ENCODE results near the gene SPC25. TPM values are rescaled to one million over a fixed set of nuclear protein-coding genes. Genes with fewer than 3 reads are reported as not detected.
"Not testable (repeated sequence)": the region's sequence is repeated elsewhere in the genome, so short reads cannot be mapped to it uniquely, and the experiment has no call there.

SPC25 gene, protein sequence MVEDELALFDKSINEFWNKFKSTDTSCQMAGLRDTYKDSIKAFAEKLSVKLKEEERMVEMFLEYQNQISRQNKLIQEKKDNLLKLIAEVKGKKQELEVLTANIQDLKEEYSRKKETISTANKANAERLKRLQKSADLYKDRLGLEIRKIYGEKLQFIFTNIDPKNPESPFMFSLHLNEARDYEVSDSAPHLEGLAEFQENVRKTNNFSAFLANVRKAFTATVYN
- 10 to 100 TPM; 51.6 to 52.2 TPM for total RNA-seq

DNA sequence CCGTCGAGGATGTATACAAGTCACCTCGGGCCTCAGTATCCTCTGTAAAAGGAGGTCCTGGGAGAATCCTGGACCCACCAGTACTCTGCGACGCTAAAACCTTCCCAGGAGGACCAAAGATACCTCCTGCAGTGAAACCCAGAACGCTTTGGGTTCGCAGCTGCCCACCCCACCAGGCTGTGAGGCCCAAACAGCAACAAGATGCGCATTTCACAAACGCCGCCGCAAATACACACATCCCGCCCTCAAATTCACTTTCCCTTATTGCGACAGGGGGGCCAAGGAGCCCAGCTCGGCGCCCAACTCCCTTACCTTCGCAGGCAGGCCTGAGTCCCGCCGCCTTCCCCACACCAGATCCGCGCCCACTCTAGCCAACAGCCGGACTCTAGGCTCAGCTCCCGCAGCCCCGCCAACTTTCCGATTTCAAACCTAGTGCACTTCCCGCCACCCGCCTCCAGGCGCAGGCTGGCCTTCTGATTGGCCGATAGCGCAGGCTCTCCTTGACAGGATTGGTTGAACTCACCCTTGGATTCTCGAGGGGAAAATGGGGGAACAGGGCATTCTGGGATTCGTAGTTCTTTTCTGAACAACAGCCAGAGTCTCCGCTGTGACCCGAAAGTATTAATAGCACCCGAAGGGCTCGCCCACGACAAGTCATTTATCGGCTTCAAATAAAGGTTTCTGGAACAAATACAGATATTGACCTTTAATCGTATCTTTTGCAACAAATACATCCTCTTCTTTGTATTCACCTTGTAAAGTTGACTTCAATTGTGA lies at the start of gene SPC25:
Gene SPC25, minus strand, starts transcription at position 425 of the 777 bp plus-strand sequence. CDS start 911 bp downstream, outside the sequence.
- peak; percentile 94 for DNase-seq
- peaks cover 28% of the 10 kb centered on the region for H3K27me3 Mint-ChIP-seq
- CTCF ChIA-PET, result interaction anchor here (0.7 kb wide), 1 partner anchor 13 kb away, joined by 3 read pairs; no protein-coding TSS in a partner anchor
- peak within 1 kb of the TSS; percentile 98 for H3K27ac Mint-ChIP-seq
- H3K9me3 Mint-ChIP-seq, result no peaks in the 10 kb centered on the region
- H3K36me3 Mint-ChIP-seq (ENCODE audit: low read depth), result peaks cover 35% of the 10 kb centered on the region
- H3K4me3 Mint-ChIP-seq, result peak within 1 kb of the TSS; percentile 90
- H3K4me1 Mint-ChIP-seq, result peaks cover 32% of the 10 kb centered on the region
- POLR2A ChIA-PET, result interaction anchor here (0.6 kb wide), 1 partner anchor 15 kb away, joined by 5 read pairs; no protein-coding TSS in a partner anchor

DNA sequence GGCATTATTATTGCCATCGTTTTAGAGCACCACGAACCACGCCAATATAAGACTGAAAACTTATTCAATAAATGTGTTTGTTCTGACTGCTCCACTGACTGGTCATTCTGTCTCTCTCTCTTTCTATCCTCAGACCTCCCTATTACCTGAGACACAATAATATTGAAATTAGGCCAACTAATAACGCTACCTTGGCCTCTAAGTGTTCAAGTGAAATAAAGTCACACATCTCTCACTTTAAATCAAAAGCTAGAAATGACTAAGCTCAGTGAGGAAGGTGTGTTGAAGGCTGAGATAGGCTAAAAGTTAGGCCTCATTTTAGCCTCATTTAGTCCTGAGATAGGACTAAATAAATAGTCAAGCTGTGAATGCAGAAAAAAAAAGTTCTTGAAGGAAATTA lies 49.7 kb upstream of the SPC25 start:
- Mint-ChIP-seq H3K4me1 (no peaks in the 10 kb centered on the region), H3K27me3 (peaks cover 19% of the 10 kb centered on the region), H3K36me3 (ENCODE audit: low read depth) (no peaks in the 10 kb centered on the region), H3K4me3 (no peak overlapping the region), H3K27ac (no peak overlapping the region), H3K9me3 (no peaks in the 10 kb centered on the region)
- POLR2A ChIA-PET, result no interaction called here
- CTCF ChIA-PET, result no interaction called here
- no peak for DNase-seq

DNA sequence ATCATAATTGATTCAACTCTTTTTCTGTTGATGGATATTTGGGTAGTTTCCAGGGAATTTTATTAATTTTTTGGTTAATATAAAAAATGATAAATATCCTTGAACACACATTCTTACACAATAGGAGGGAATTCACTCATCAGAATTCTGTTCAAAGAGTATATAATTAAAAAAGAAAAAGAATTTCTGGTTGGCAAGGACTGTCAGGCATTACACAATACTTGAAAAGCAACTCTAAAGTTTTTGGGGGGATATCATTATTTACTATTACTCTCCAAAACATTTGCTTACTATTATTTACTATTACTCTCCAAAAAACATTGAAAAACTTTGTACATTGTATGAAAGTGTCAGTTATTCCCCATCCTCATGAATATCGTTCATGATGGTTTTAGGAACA lies 48.8 kb upstream of the SPC25 start:
- Mint-ChIP-seq H3K4me3 (no peak overlapping the region), H3K27ac (no peak overlapping the region), H3K27me3 (peaks cover 16% of the 10 kb centered on the region), H3K36me3 (ENCODE audit: low read depth) (no peaks in the 10 kb centered on the region), H3K9me3 (no peaks in the 10 kb centered on the region), H3K4me1 (no peaks in the 10 kb centered on the region)
- POLR2A ChIA-PET, result no interaction called here
- no peak for DNase-seq
- CTCF ChIA-PET, result no interaction called here

DNA sequence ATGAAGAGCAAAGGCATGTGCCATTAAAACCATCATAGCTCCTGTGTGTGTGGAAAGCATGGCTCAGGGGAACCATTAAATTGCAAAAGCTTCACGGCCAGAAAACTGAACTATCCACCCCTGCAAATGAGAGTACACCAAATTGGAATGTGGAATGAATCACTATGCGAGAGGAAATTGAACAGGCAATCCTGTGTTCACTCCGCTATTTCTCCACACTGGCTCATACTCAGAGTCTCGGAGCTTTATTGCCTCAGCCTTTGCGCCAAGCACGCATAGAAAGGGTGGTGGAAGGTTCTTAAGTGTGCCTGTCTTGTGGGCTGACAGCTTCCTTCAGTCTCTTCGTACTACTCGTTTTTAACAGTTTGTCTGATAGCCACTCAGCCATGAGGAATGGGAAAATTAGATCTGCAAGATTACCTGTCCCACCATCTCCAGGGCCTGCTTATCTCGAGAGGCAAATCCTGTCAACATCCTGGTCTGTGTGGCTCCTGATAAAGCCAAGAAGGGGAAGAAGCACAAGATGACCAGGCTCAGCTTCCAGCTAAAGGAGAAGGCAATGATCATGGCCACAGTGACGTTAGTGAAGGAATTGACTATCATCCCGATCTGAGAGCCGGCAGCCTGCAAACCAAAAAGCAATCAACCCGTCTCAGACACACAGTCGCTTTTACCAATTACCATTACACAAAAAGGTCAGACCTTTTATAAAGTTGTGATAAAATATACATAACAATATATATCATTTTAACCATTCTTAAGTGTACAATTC lies 45.8 kb upstream of the SPC25 start:
- Mint-ChIP-seq H3K36me3 (ENCODE audit: low read depth) (no peaks in the 10 kb centered on the region), H3K4me1 (no peaks in the 10 kb centered on the region), H3K27me3 (peaks cover 19% of the 10 kb centered on the region), H3K27ac (no peak overlapping the region), H3K4me3 (no peak overlapping the region), H3K9me3 (no peaks in the 10 kb centered on the region)
- ChIA-PET CTCF (no interaction called here), POLR2A (no interaction called here)
- no peak for DNase-seq

DNA sequence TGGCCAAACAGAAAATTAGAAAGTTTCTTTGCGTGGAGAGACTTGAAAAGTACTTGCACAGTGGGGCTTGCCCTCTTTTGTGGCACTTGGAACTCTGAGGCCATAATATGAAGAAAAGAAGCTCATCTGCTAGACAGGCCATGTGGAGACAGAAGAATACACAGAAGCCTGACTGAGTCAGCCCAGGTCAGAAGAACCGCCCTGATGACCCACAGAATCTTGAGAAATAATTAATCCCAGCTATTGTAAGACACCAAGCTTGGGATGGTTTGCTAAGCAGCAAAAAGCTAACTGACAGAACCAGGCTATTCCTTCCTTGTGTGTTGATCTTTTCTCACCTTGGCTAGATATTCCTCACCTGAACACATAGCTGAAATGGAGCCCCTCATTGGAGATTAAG lies 44.6 kb upstream of the SPC25 start:
- no peak for DNase-seq
- H3K4me1 Mint-ChIP-seq, result no peaks in the 10 kb centered on the region
- POLR2A ChIA-PET, result no interaction called here
- H3K36me3 Mint-ChIP-seq (ENCODE audit: low read depth), result no peaks in the 10 kb centered on the region
- H3K4me3 Mint-ChIP-seq, result no peak overlapping the region
- peaks cover 29% of the 10 kb centered on the region for H3K27me3 Mint-ChIP-seq
- H3K27ac Mint-ChIP-seq, result no peak overlapping the region
- CTCF ChIA-PET, result interaction anchor here (0.6 kb wide), 1 partner anchor 149 kb away, joined by 3 read pairs; no protein-coding TSS in a partner anchor
- H3K9me3 Mint-ChIP-seq, result no peaks in the 10 kb centered on the region

DNA sequence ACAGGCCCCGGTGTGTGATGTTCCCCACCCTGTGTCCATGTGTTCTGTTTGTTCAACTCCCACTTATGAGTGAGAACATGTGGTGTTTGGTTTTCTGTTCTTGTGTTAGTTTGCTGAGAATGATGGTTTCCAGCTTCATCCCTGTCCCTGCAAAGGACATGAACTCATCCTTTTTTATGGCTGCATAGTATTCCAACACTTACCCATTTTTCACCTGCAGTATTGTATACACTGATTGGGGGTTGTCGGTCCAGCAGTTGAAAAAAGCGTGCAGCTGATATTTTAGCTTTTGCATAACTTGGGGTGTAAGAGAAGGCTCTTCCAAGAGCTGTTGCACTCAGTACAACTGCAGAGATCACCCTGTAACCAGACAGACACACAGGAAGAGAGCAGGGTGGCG lies 41.9 kb upstream of the SPC25 start:
- H3K4me1 Mint-ChIP-seq; H3K4me3 Mint-ChIP-seq; H3K36me3 Mint-ChIP-seq (ENCODE audit: low read depth); POLR2A ChIA-PET; H3K27ac Mint-ChIP-seq; DNase-seq; H3K9me3 Mint-ChIP-seq: not testable (repeated sequence)
- H3K27me3 Mint-ChIP-seq, result peaks cover 45% of the 10 kb centered on the region
- CTCF ChIA-PET, result interaction anchor here (0.6 to 1.2 kb wide), 2 partner anchors 11 to 465 kb away, joined by 3 to 4 read pairs; no protein-coding TSS in a partner anchor

DNA sequence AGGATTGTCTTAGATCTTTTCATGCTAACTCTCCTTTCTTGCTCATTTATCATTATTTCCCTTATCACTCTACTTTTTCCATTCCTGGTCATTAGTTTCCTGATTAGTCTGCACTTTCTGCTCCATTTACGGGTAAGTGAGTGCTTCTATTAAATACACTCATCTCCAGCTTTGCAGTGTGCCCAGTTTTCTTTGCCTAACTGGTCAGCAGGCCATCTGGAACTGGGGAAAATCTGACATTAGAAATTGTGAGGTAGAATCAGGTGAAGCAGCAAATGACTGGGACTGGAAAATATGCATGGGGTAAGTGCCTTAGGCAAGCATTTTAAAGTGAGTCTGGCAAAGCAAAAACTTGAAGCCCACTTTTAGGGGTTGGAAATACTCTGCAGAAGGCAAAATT lies 40.0 kb upstream of the SPC25 start:
- POLR2A ChIA-PET, result no interaction called here
- CTCF ChIA-PET, result interaction anchor here (1.1 kb wide), 1 partner anchor 9 kb away, joined by 3 read pairs; no protein-coding TSS in a partner anchor

DNA sequence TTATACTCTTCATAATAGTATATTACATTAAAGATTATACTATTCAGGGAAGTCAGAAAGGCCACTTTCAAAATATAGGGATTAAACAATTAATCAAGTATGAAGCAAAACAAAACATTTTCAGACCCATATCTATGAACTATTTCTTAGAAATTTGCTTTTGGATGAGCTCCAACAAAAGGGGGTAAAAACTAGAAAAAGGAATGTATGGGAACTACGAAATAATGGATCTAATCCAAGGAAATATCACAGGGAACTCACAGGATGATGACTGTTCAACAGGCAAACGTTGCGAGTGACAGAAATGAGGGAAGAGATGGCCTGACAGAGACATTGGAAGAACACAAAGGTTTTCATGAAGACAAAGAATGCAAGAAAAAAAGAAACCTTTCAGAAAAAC lies 38.8 kb upstream of the SPC25 start:
- Mint-ChIP-seq H3K4me1 (no peaks in the 10 kb centered on the region), H3K9me3 (no peaks in the 10 kb centered on the region), H3K27me3 (peaks cover 41% of the 10 kb centered on the region), H3K36me3 (ENCODE audit: low read depth) (no peaks in the 10 kb centered on the region), H3K27ac (no peak overlapping the region), H3K4me3 (no peak overlapping the region)
- DNase-seq, result no peak
- CTCF ChIA-PET, result interaction anchor here (1.1 kb wide), 1 partner anchor 8 kb away, joined by 3 read pairs; no protein-coding TSS in a partner anchor
- POLR2A ChIA-PET, result no interaction called here

More for the DNA sequence above, 40.0 kb upstream of the SPC25 start:
- Mint-ChIP-seq H3K27ac (no peak overlapping the region), H3K9me3 (no peaks in the 10 kb centered on the region), H3K36me3 (ENCODE audit: low read depth) (no peaks in the 10 kb centered on the region), H3K27me3 (peaks cover 44% of the 10 kb centered on the region), H3K4me1 (no peaks in the 10 kb centered on the region), H3K4me3 (no peak overlapping the region)
- no peak for DNase-seq

DNA sequence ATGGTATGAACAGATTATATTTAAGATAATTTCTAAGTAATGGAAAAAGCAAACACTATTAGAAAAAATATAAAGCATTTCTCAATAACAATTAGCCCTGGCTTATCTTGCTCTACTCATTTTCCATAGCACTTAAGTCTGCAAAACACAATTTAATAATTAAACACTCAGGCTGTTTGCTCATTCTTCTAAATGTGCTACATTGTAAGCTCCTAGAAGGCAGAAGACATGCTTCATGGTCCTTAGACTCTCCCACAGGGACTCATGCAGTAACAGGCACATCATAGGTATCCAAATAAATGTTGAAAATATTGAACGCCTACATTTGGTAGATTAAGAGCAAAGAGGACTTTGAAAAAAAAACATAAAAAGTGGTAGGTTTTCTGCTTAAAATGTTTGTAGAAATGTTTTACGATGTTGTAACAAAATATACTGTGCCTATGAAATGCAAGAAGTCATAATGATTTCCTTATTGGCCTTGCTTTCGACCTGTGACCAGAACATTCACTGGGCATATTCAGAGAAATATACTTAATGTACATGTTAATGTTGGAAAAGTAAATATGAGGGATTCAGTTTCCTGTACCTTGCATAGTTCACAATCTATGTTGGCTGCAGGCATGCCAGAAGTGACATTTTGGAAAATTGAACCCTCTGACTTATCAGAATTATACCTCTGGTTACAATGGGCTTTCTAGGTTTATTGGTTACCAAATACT lies 38.0 kb upstream of the SPC25 start:
- no peak for DNase-seq
- Mint-ChIP-seq H3K27me3 (peaks cover 46% of the 10 kb centered on the region), H3K27ac (no peak overlapping the region), H3K4me1 (no peaks in the 10 kb centered on the region), H3K36me3 (ENCODE audit: low read depth) (no peaks in the 10 kb centered on the region), H3K4me3 (no peak overlapping the region), H3K9me3 (no peaks in the 10 kb centered on the region)
- CTCF ChIA-PET, result no interaction called here
- POLR2A ChIA-PET, result no interaction called here

DNA sequence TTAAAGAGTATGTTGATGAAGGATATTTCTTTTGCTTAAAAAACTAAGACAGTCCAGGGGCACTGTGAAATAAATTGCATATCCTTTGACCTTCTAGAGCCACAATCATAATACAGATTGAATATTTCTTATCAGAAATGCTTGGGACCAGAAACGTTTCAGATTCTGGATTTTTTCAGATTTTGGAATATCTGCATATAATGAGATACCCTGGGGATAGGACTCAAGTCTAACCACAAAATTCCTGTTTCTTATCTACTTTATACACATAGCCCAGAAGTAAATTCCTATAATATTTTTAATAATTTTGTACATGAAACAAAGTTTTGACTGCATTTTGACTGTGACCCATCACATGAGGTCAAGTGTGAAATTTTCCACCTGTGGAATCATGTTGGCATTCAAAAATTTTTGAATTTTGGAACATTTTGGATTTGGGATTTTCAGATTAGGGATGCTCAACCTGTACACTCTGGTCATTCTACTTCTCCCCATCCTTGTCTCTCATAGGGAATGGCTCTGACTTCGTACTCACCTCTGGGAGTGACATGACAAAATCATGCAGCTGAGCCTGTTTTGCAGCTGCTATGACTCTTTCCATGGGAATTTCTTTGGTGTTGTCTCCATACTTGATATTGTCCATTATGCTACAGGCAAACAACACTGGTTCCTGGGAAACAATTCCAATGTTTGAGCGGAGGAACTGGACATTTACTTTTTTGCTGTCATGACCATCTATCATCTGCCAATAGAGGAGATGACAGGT lies 36.6 kb upstream of the SPC25 start:
- no peaks in the 10 kb centered on the region for H3K4me1 Mint-ChIP-seq
- no peak overlapping the region for H3K4me3 Mint-ChIP-seq
- H3K36me3 Mint-ChIP-seq (ENCODE audit: low read depth), result no peaks in the 10 kb centered on the region
- DNase-seq, result no peak
- no peak overlapping the region for H3K27ac Mint-ChIP-seq
- ChIA-PET POLR2A (no interaction called here), CTCF (no interaction called here)
- peaks cover 54% of the 10 kb centered on the region for H3K27me3 Mint-ChIP-seq
- H3K9me3 Mint-ChIP-seq, result no peaks in the 10 kb centered on the region

DNA sequence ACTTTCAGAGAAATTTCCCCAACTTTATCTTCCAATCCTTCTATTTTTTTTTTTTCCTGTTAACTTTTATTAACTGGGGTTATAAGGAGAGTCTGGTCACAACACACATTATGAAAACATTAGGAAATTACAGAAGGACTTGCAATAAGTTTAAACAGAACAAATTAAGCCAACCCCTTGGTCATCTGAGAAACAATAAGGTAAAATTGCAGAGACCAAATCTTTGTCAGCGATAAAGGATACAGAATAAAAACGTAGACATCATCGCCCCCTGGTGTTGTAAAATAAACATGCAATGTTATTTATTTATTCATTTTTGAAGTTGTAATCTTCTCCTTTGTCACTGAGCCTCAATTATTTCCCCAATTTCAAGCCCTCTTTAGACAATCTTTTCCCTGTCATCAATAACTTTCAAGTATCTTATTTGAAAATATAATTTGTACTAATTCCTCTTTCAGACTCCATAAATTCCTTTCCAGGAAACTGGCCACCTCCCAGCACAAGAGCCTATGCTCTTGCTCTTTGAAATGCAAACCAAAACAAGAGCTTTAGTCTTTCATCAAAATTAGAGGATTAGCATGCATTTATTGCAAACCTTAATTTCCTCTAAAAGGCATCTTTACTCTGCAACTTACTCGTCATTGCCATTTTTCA lies 30.4 kb upstream of the SPC25 start:
- H3K9me3 Mint-ChIP-seq, result peaks cover 5% of the 10 kb centered on the region
- peaks cover 9% of the 10 kb centered on the region for H3K4me1 Mint-ChIP-seq
- H3K4me3 Mint-ChIP-seq, result no peak overlapping the region
- H3K27ac Mint-ChIP-seq, result no peak overlapping the region
- H3K27me3 Mint-ChIP-seq, result peaks cover 39% of the 10 kb centered on the region
- ChIA-PET CTCF (interaction anchor here (1.0 to 1.4 kb wide), 4 partner anchors 9 to 582 kb away, joined by 3 to 4 read pairs (median 3); no protein-coding TSS in a partner anchor), POLR2A (no interaction called here)
- H3K36me3 Mint-ChIP-seq (ENCODE audit: low read depth), result no peaks in the 10 kb centered on the region
- peak; percentile 37 for DNase-seq

DNA sequence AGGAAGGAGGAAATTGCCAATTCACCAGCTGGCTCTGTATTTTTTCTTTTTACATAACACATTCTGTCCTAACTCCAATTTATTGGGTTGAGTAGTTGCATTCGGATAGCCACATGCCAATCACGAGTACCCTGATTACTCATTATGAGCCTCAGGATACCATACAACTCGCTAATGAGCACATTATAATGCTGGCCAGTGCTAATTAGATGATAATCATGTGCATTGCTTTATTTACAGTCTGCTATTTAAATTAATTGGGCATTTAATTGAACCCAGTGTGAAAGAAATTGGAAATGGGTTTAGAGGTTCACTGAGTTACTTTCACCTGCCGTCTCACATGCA lies 26.1 kb upstream of the SPC25 start:
- ChIA-PET POLR2A (no interaction called here), CTCF (no interaction called here)
- Mint-ChIP-seq H3K9me3 (peaks cover 14% of the 10 kb centered on the region), H3K36me3 (ENCODE audit: low read depth) (peaks cover 6% of the 10 kb centered on the region), H3K27ac (no peak overlapping the region), H3K4me3 (no peak overlapping the region), H3K27me3 (peaks cover 34% of the 10 kb centered on the region), H3K4me1 (peaks cover 21% of the 10 kb centered on the region)
- no peak for DNase-seq
